NCI-H748 (cell line): ENCODE measurements around the gene DTX4.

Source experiments
- DNase-seq: peaks from one replicate; lab custom pipeline; 2025; ENCODE audit not compliant: unreplicated experiment; lab: John Stamatoyannopoulos, UW

DTX4 gene

GRCh38 chr11:59216641-59217564 lies 45.0 kb downstream of the DTX4 start:
- DNase-seq, result no peak

GRCh38 chr11:59218319-59218718 lies 46.4 kb downstream of the DTX4 start:
- no peak for DNase-seq

GRCh38 chr11:59218893-59219292 lies 47.0 kb downstream of the DTX4 start:
- DNase-seq, result no peak

GRCh38 chr11:59219836-59220235 lies 47.9 kb downstream of the DTX4 start:
- no peak for DNase-seq

GRCh38 chr11:59221441-59221840 lies 49.5 kb downstream of the DTX4 start:
- no peak for DNase-seq

- DNase-seq, result no peak
Observed at GRCh38 chr11:59222464-59223060, 50.6 kb downstream of the DTX4 start.

GRCh38 chr11:59223177-59223576 lies 51.2 kb downstream of the DTX4 start:
- no peak for DNase-seq

- no peak for DNase-seq
Observed at GRCh38 chr11:59223611-59224010, 51.7 kb downstream of the DTX4 start.

- no peak for DNase-seq
Observed at GRCh38 chr11:59224351-59224928, 52.5 kb downstream of the DTX4 start.

- no peak for DNase-seq
Observed at GRCh38 chr11:59225017-59225416, 53.1 kb downstream of the DTX4 start.

- no peak for DNase-seq
Observed at GRCh38 chr11:59226396-59226795, 54.5 kb downstream of the DTX4 start.

GRCh38 chr11:59240322-59240721 lies 68.4 kb downstream of the DTX4 start:
- no peak for DNase-seq

- no peak for DNase-seq
Observed at GRCh38 chr11:59243633-59244032, 71.7 kb downstream of the DTX4 start.

GRCh38 chr11:59247531-59248227 lies 75.7 kb downstream of the DTX4 start:
- DNase-seq, result peak; percentile 12

GRCh38 chr11:59249535-59249934 lies 77.6 kb downstream of the DTX4 start:
- DNase-seq, result no peak

- no peak for DNase-seq
Observed at GRCh38 chr11:59253001-59253400, 81.1 kb downstream of the DTX4 start.

- no peak for DNase-seq
Observed at GRCh38 chr11:59254286-59254685, 82.4 kb downstream of the DTX4 start.

GRCh38 chr11:59255281-59255680 lies 83.3 kb downstream of the DTX4 start:
- no peak for DNase-seq
